MM.1S (cell line): ENCODE data around the gene IQCC.

Experiments
- DNase-seq: peaks from one replicate; pipeline ENCODE4 v3.0.0-alpha.2; 2015
- H2AFZ ChIP-seq: fragments of 300-600 bp; sonication (generic); 2 replicates; pipeline ENCODE4 v1.6.0; 2016; ENCODE audit warnings: antibody characterized with exemption, low read length
- H3F3A ChIP-seq: fragments of 300-600 bp; sonication (generic); 2 replicates; pipeline ENCODE4 v1.6.1; 2016; ENCODE audit warnings: mild to moderate bottlenecking, antibody characterized with exemption, low read length, moderate library complexity, mixed read lengths; ENCODE audit not compliant: insufficient read depth
- H3K27ac ChIP-seq: fragments of 300-600 bp; sonication (generic); 2 replicates; pipeline ENCODE4 v1.5.1; 2016; ENCODE audit warnings: mild to moderate bottlenecking, low read length
- H3K27me3 ChIP-seq: fragments of 300-600 bp; sonication (generic); replicated peaks from 2 replicates; pipeline ENCODE4 v1.6.0; 2016; ENCODE audit warnings: low read length; ENCODE audit not compliant: insufficient read depth
- H3K36me3 ChIP-seq: fragments of 300-600 bp; sonication (generic); replicated peaks from 2 replicates; pipeline ENCODE4 v1.6.1; 2016; ENCODE audit warnings: mild to moderate bottlenecking, low read length, mixed read lengths; ENCODE audit not compliant: insufficient read depth
- H3K4me1 ChIP-seq: fragments of 300-600 bp; sonication (generic); 2 replicates; pipeline ENCODE4 v1.6.1; 2016; ENCODE audit warnings: low read length, mixed read lengths
- H3K4me2 ChIP-seq: fragments of 300-600 bp; sonication (generic); 2 replicates; pipeline ENCODE4 v1.6.0; 2016; ENCODE audit warnings: low read depth, low read length
- H3K4me3 ChIP-seq: fragments of 300-600 bp; sonication (generic); 2 replicates; pipeline ENCODE4 v1.5.1; 2016; ENCODE audit warnings: low read length, mixed read lengths
- H3K79me2 ChIP-seq: fragments of 300-600 bp; sonication (generic); 2 replicates; pipeline ENCODE4 v1.6.1; 2016; ENCODE audit warnings: mixed run types, low read length, mixed read lengths
- H3K9ac ChIP-seq: fragments of 300-600 bp; sonication (generic); 2 replicates; pipeline ENCODE4 v1.6.1; 2016; ENCODE audit warnings: low read length, mixed read lengths
- H3K9me2 ChIP-seq: fragments of 300-600 bp; sonication (generic); replicated peaks from 2 replicates; pipeline ENCODE4 v1.6.1; 2016; ENCODE audit warnings: mild to moderate bottlenecking, low read length, mixed read lengths; ENCODE audit not compliant: insufficient read depth
- H3K9me3 ChIP-seq: fragments of 300-600 bp; sonication (generic); replicated peaks from 2 replicates; pipeline ENCODE4 v1.6.1; 2016; ENCODE audit warnings: mild to moderate bottlenecking, low read length, mixed read lengths; ENCODE audit not compliant: insufficient read depth
- H4K20me1 ChIP-seq: fragments of 300-600 bp; sonication (generic); 2 replicates; pipeline ENCODE4 v1.6.1; 2016; ENCODE audit warnings: mild to moderate bottlenecking, low read length, moderate library complexity, mixed read lengths; ENCODE audit not compliant: insufficient read depth
- EZH2 ChIP-seq: fragments of 300-600 bp; sonication (generic); optimal IDR thresholded peaks from 2 replicates; pipeline ENCODE3; 2017; ENCODE audit warnings: low read depth, mild to moderate bottlenecking, antibody characterized with exemption, low read length, mixed read lengths
- EZH2phosphoT487 ChIP-seq: fragments of 300-600 bp; sonication (generic); IDR thresholded peaks from 2 replicates; pipeline ENCODE4 v1.6.1; 2018; ENCODE audit warnings: antibody characterized with exemption, low read length
- TF ChIP-seq, protein P1 (sequence below): fragments of 300-600 bp; sonication (generic); IDR thresholded peaks from 2 replicates; pipeline ENCODE4 v1.5.1; 2016; ENCODE audit warnings: antibody characterized with exemption, low read length, mixed read lengths

Gene IQCC

GRCh38 chr1:32250893-32251716 lies 45.6 kb downstream of the IQCC start, which contains the start of gene LCK:
Gene LCK (plus strand): TSS chr1:32251265. CDS start chr1:32274330, 23,065 bp downstream.
- no peaks in the 10 kb centered on the region for H3K9me3 ChIP-seq
- no peaks in the 10 kb centered on the region for H3K36me3 ChIP-seq
- peak within 1 kb of the TSS; percentile 65 for H2AFZ ChIP-seq
- peaks cover 24% of the 10 kb centered on the region for H3F3A ChIP-seq
- no peaks in the 10 kb centered on the region for H3K27me3 ChIP-seq
- H3K4me1 ChIP-seq, result peaks cover 41% of the 10 kb centered on the region
- 0 out of 2 replicates have a peak within 1 kb of the TSS, but pooled peaks have one; percentile 4 for H3K4me3 ChIP-seq
- TF ChIP-seq EZH2 (no peak), EZH2phosphoT487 (no peak)
- TF ChIP-seq, protein P1, sequence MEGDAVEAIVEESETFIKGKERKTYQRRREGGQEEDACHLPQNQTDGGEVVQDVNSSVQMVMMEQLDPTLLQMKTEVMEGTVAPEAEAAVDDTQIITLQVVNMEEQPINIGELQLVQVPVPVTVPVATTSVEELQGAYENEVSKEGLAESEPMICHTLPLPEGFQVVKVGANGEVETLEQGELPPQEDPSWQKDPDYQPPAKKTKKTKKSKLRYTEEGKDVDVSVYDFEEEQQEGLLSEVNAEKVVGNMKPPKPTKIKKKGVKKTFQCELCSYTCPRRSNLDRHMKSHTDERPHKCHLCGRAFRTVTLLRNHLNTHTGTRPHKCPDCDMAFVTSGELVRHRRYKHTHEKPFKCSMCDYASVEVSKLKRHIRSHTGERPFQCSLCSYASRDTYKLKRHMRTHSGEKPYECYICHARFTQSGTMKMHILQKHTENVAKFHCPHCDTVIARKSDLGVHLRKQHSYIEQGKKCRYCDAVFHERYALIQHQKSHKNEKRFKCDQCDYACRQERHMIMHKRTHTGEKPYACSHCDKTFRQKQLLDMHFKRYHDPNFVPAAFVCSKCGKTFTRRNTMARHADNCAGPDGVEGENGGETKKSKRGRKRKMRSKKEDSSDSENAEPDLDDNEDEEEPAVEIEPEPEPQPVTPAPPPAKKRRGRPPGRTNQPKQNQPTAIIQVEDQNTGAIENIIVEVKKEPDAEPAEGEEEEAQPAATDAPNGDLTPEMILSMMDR, result no peak
- H4K20me1 ChIP-seq, result no peaks in the 10 kb centered on the region
- H3K9ac ChIP-seq, result peak within 1 kb of the TSS; percentile 86
- H3K4me2 ChIP-seq, result peak within 1 kb of the TSS; percentile 93
- peak within 1 kb of the TSS; percentile 99 for H3K27ac ChIP-seq
- DNase-seq, result no peak
- no peaks in the 10 kb centered on the region for H3K9me2 ChIP-seq
- H3K79me2 ChIP-seq, result no peaks in the 10 kb centered on the region

GRCh38 chr1:32255072-32256071 lies 49.9 kb downstream of the IQCC start:
- no peaks in the 10 kb centered on the region for H3K9me2 ChIP-seq
- H3K4me2 ChIP-seq, result no peak overlapping the region
- H3K27me3 ChIP-seq, result no peaks in the 10 kb centered on the region
- H3F3A ChIP-seq, result peaks cover 5% of the 10 kb centered on the region
- no peaks in the 10 kb centered on the region for H3K36me3 ChIP-seq
- H3K79me2 ChIP-seq, result no peaks in the 10 kb centered on the region
- no peaks in the 10 kb centered on the region for H4K20me1 ChIP-seq
- TF ChIP-seq, protein P1, result no peak
- TF ChIP-seq EZH2phosphoT487, result no peak
- no peak for TF ChIP-seq EZH2
- H3K4me3 ChIP-seq, result no peak overlapping the region
- H3K9ac ChIP-seq, result no peak overlapping the region
- H3K27ac ChIP-seq, result no peak overlapping the region
- no peaks in the 10 kb centered on the region for H3K9me3 ChIP-seq
- H3K4me1 ChIP-seq, result peaks cover 32% of the 10 kb centered on the region
- DNase-seq, result no peak
- H2AFZ ChIP-seq, result no peak overlapping the region

- peak; percentile 13 for DNase-seq
- no peaks in the 10 kb centered on the region for H3K36me3 ChIP-seq
- H3K27me3 ChIP-seq, result no peaks in the 10 kb centered on the region
- TF ChIP-seq EZH2phosphoT487, result no peak
- TF ChIP-seq EZH2, result no peak
- H3K79me2 ChIP-seq, result no peaks in the 10 kb centered on the region
- peaks cover 25% of the 10 kb centered on the region for H3K4me1 ChIP-seq
- H2AFZ ChIP-seq, result peak overlapping the region; percentile 35
- peak overlapping the region; percentile 24; the same call in 1 of the 2 replicates for H3K27ac ChIP-seq
- H3K4me2 ChIP-seq, result peak overlapping the region; percentile 43; the same call in 1 of the 2 replicates
- H3K4me3 ChIP-seq, result 0 out of 2 replicates have a peak overlapping the region, but pooled peaks have one; percentile 6
- H3K9me2 ChIP-seq, result no peaks in the 10 kb centered on the region
- H3K9me3 ChIP-seq, result no peaks in the 10 kb centered on the region
- no peaks in the 10 kb centered on the region for H3F3A ChIP-seq
- no peak overlapping the region; the same call in 1 of the 2 replicates for H3K9ac ChIP-seq
- no peaks in the 10 kb centered on the region for H4K20me1 ChIP-seq
Measured at GRCh38 chr1:32256473-32257226, 51.2 kb downstream of the IQCC start.
